ENCODE results near the gene USP15.
A peak's percentile ranks its signal among the peaks of the same experiment; 100 is the strongest.

Gene USP15

DNA sequence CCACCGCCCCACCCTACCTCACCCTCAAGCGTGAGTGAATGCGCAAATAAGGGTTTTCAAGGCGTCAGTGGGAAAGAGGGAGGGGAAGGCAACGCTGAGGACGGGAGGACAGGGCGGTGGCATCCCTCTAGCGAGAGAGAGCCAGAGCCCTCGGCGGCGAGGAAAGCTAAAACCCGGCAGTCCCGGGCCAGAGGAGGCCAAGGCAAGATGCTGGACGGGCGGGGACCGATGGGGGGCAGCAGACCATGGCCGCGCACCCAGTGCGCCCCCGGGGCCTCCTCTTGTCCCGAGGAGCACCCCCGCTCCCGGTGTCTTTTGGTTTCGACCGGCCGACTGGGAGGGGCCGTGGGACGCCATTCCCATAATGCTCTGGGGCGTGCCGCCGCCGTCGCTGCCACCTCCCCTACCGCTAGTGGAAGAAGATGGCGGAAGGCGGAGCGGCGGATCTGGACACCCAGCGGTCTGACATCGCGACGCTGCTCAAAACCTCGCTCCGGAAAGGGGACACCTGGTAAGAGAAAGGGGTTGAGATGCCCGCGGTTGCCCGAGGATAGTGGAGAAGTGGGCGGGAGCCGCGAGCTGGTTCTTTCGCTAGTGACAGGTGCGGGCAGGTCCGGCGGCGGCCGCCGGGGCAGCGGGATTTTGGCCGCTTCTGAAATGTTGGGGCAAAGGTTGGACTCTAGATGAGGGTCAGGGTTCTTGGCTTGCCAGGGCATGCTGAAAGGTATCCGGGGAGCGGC is at the start of gene USP15:
Gene USP15, plus strand, starts transcription at position 412 of the 740 bp plus-strand sequence. Its CDS starts 11 bp downstream, at position 423.
- FAIRE-seq (peak; percentile 92), DNase-seq (ENCODE audit: extremely low spot score, insufficient read length, low read depth) (peak; percentile 72)

DNA sequence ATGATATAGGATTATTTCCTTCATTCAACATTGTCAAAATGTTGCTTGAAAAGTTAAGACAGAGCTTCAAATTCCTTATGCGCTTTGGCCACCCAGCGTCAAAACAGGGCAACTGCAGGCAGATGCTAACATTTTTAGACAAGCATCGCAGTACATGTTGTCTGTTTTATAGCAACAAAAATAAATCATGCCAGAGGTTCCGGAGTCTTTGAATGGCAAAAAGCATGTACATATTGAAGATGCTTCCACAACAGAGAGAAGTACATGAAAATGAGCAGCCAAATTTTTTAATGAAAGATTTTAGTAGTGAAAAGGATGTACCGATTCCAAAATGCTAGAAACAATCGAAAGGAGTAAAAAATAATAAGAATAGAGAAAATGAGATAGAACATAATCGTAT is 49.8 kb upstream of the USP15 start:
- DNase-seq (ENCODE audit: extremely low spot score, insufficient read length, low read depth) (no peak), FAIRE-seq (peak; percentile 77)

DNA sequence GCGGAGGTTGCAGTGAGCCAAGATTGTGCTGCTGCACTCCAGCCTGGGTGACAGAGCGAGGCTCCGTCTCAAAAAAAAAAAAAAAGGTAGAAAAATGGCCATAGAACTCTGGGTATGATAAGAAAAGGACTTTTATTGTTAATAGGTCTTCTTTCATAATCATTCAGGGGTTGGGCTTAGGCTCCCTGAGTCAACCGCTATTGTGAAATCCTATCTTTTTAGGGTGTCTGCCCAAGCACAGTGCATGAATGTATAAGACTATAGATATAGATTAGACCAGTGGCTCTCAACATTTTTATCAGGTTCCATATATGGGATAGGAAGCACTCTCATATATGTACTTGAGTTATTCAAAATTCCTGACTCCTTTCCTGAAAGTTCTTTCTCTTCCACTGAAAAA is 48.7 kb upstream of the USP15 start:
- DNase-seq (ENCODE audit: extremely low spot score, insufficient read length, low read depth) (no peak), FAIRE-seq (no peak)

DNA sequence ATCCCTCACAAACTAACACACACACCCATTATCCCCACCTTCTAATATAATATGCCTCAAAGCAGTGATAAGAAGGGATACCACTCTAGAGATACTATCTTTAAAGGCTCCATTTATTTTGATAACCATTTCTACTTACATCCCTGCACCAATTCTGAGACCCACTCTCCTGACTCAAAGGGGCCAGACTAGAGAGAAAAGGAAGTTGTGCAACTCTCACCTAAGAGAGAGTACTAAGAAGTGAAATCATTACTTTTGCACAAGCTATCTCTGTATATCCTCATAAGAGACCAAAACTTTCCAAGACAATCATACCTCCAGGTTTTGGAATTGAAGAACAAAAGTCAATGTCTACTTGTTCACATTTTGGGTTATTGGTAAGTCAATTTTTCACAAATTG is 45.4 kb upstream of the USP15 start:
- FAIRE-seq = no peak
- DNase-seq (ENCODE audit: extremely low spot score, insufficient read length, low read depth) = no peak

DNA sequence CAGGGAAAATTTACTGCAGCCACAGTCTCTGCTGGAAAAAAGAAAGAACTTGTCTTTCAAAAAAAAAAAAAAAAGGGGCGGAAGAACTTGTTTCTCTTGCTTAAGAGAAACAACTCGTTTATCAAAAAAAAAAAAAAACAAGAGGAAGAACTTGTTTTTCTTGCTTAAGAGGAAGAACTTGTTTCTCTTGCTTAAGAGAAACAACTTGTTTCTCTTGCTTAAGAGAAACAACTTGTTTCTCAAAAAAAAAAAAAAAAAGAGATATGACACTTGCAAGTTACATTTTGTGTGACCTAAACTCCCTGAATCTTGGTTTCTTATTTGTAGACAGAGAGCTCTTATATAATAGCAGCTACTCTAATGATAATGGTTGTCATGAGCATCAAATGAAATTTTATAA is 44.7 kb upstream of the USP15 start:
- FAIRE-seq (no peak), DNase-seq (ENCODE audit: extremely low spot score, insufficient read length, low read depth) (no peak)

GRCh38 chr12:62217466-62218194 is 42.6 kb upstream of the USP15 start:
- FAIRE-seq (no peak), DNase-seq (ENCODE audit: extremely low spot score, insufficient read length, low read depth) (no peak)

DNA sequence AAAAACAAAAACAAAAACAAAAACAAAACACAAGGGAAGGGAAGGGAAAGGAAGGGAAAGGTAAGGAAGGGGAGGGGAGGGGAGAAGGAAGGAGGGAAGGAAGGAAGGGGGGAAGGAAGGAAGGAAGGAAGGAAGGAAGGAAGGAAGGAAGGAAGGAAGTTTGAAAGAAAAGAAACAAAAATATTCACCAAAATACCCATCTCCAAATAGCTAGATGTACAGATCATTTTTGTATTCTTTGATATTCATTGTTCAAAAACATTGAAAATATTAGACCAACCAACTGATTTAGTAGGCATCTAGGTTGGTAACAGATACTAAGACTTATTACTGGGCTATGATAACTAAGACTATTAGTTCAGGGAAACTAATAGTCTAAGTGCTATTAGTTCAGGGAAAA is 39.1 kb upstream of the USP15 start:
- DNase-seq (ENCODE audit: extremely low spot score, insufficient read length, low read depth) (no peak), FAIRE-seq (no peak)

DNA sequence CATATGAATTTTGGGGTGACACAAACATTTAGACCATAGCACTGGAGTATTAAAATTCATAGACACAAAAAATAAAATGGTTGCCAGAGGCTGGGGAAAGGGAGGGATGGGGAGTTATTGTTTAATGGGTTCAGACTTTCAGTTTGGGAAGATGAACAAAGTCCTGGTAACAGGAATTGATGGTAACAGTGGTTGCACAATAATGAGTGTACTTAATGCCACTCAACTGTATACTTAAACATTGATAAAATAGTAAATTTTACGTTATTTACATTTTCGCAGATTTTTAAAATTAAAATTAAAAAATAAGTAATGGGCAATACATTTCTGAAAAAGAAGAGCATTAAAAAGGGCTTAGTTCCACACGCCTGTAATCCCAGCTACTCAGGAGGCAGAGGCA is 35.6 kb upstream of the USP15 start:
- DNase-seq (ENCODE audit: extremely low spot score, insufficient read length, low read depth) = no peak

GRCh38 chr12:62227091-62227490 is 33.1 kb upstream of the USP15 start:
- no peak for DNase-seq (ENCODE audit: extremely low spot score, insufficient read length, low read depth)
- no peak for FAIRE-seq

More for the DNA sequence above, 35.6 kb upstream of the USP15 start:
- FAIRE-seq = no peak

DNA sequence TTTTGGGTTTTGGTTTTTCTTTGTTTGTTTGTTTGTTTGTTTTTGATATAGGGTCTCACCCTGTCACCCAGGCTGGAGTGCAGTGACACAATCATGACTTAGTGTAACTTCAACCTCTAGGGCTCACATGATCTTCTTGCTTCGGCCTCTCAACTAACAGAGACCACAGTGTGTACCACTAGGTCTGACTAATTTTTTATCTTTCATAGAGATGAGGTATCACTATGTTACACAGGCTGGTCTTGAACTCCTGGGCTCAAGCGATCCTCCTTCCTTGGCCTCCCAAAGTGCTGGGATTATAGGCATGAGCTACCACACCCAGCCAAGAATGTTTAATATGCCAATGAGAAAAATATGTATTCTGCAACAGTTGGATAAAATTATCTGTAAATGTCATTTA is 29.6 kb upstream of the USP15 start:
- no peak for FAIRE-seq

GRCh38 chr12:62232143-62232729 is 28.0 kb upstream of the USP15 start:
- DNase-seq (ENCODE audit: extremely low spot score, insufficient read length, low read depth) = no peak
- FAIRE-seq = no peak

More for the DNA sequence above, 29.6 kb upstream of the USP15 start:
- no peak for DNase-seq (ENCODE audit: extremely low spot score, insufficient read length, low read depth)

- DNase-seq (ENCODE audit: extremely low spot score, insufficient read length, low read depth) (no peak), FAIRE-seq (no peak)
Measured at GRCh38 chr12:62233805-62234204, 26.4 kb upstream of the USP15 start.

GRCh38 chr12:62239571-62239970 is 20.6 kb upstream of the USP15 start:
- DNase-seq (ENCODE audit: extremely low spot score, insufficient read length, low read depth) (no peak), FAIRE-seq (no peak)

DNA sequence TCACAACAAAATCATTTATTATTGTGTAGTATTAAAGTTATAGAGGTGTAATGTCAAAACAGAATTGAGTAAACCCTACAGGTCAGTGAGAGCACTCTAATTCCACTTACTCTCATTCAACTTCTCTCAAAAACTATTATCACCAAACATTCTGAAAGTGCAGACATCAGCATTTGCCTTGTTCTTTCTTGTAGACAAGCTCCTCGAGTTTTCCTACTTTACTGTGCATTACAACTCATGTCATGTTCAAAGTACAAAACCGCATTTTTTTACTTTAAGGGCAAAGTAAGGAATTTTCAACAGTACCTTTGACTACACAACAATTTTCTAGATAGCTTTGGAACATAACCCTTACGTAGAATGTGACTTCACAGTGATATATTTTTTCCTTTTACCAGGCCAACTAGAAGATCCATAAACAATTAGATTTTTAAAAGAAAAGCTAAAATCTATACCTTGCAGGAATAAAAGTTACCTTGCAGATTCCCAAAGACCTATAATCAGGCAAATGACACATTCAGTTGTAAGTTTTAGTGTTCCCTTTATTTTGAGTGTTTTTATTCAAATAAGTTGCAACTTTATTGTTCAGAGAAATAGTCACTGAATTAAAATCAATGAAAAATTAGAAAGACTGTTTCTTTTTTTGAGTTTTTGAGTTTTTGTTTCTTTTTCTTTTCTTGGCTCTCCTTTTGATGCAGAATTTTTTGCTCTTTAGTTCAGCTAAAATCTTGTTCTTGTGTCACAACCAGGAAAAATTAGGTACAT is 12.7 kb upstream of the USP15 start:
- peak; percentile 46 for FAIRE-seq
- DNase-seq (ENCODE audit: extremely low spot score, insufficient read length, low read depth) = no peak

DNA sequence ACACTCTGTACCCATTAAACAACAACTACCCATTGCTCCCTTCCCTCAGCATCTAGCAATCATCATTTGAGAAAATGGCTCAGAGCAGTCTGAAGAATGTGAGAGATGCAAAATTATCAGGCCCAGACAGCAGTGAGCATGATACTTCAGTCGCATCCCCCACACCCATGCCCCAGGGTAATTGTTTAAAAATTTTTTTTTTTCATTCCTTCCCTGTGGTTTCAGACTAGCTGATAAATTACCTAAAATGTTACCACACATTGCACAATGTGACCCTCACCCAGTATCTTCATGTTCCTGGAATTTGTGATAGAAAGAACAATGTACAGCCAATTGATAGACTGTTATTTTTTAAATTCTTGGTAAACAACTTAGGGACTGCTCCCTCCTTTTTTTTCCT is 11.3 kb upstream of the USP15 start:
- DNase-seq (ENCODE audit: extremely low spot score, insufficient read length, low read depth) (no peak), FAIRE-seq (no peak)

GRCh38 chr12:62249419-62249818 is 10.8 kb upstream of the USP15 start:
- DNase-seq (ENCODE audit: extremely low spot score, insufficient read length, low read depth) = no peak
- no peak for FAIRE-seq

GRCh38 chr12:62250671-62251608 is 9.3 kb upstream of the USP15 start:
- peak; percentile 80 for FAIRE-seq
- no peak for DNase-seq (ENCODE audit: extremely low spot score, insufficient read length, low read depth)

- no peak for DNase-seq (ENCODE audit: extremely low spot score, insufficient read length, low read depth)
- FAIRE-seq = no peak
Measured at GRCh38 chr12:62251609-62251958, 8.6 kb upstream of the USP15 start.

DNA sequence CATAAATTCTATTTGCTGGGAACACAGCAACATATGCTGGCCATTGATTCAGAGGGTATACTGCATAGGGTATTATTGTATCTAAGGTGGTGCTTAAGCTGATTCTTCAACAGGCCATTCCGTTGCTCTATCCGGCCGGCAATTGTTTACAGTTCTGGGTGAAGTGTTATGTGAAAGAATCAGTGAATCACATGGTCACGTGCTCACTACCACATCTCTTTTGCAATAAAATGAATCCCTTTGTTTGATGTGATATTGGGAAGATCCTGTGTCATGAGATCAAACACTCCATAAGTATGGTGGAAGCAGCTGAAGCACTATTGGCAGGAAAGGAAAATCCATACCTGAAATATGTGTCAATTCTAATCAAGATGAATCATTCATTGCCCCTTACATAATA is 7.6 kb upstream of the USP15 start:
- DNase-seq (ENCODE audit: extremely low spot score, insufficient read length, low read depth) = no peak
- no peak for FAIRE-seq

DNA sequence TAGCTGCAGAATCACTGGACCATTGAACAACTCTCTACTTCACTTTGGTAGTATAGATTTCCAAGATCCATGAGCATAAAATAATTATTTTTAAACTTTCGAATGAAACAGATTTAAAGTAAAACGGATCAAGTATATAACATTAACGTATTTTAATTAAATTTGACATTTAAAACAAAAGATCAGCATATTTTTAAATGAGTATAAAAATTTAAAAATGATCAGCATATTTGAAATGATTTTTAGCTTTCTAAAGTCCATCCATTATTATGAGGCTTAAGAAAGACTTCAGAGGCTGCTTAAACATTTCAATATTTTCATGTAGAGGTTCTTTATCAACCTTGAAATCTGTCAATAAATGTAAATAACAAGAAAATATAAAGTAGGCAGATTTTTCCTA is 5.2 kb upstream of the USP15 start:
- FAIRE-seq (no peak), DNase-seq (ENCODE audit: extremely low spot score, insufficient read length, low read depth) (no peak)
